BLaER1 (cell line): ENCODE measurements around the gene MED8.
"Not testable (repeated sequence)": the region's sequence is repeated elsewhere in the genome, so short reads cannot be mapped to it uniquely, and the experiment has no call there.

Experiments used
- H3K27ac ChIP-seq: shearing (Covaris generic); formaldehyde crosslinking; 2 replicates; pipeline ENCODE4 v1.8.1; 2022
- H3K27me3 ChIP-seq: shearing (Covaris generic); formaldehyde crosslinking; 2 replicates; pipeline ENCODE4 v1.8.1; 2022
- H3K36me3 ChIP-seq: shearing (Covaris generic); formaldehyde crosslinking; 2 replicates; pipeline ENCODE4 v1.8.1; 2022
- H3K4me1 ChIP-seq: shearing (Covaris generic); formaldehyde crosslinking; 2 replicates; pipeline ENCODE4 v1.8.1; 2022
- H3K4me2 ChIP-seq: shearing (Covaris generic); formaldehyde crosslinking; 2 replicates; pipeline ENCODE4 v1.8.1; 2022
- H3K4me3 ChIP-seq: shearing (Covaris generic); formaldehyde crosslinking; 2 replicates; pipeline ENCODE4 v1.8.1; 2022
- H3K9ac ChIP-seq: shearing (Covaris generic); formaldehyde crosslinking; 2 replicates; pipeline ENCODE4 v1.8.1; 2022
- H3K9me3 ChIP-seq: shearing (Covaris generic); formaldehyde crosslinking; 2 replicates; pipeline ENCODE4 v1.8.1; 2022
- H4K20me1 ChIP-seq: shearing (Covaris generic); formaldehyde crosslinking; 2 replicates; pipeline ENCODE4 v1.8.1; 2022
- Cebpa-rat ChIP-seq: shearing (Covaris generic); IDR thresholded peaks from 2 replicates; pipeline ENCODE4 v1.8.1; 2022

MED8 gene

DNA sequence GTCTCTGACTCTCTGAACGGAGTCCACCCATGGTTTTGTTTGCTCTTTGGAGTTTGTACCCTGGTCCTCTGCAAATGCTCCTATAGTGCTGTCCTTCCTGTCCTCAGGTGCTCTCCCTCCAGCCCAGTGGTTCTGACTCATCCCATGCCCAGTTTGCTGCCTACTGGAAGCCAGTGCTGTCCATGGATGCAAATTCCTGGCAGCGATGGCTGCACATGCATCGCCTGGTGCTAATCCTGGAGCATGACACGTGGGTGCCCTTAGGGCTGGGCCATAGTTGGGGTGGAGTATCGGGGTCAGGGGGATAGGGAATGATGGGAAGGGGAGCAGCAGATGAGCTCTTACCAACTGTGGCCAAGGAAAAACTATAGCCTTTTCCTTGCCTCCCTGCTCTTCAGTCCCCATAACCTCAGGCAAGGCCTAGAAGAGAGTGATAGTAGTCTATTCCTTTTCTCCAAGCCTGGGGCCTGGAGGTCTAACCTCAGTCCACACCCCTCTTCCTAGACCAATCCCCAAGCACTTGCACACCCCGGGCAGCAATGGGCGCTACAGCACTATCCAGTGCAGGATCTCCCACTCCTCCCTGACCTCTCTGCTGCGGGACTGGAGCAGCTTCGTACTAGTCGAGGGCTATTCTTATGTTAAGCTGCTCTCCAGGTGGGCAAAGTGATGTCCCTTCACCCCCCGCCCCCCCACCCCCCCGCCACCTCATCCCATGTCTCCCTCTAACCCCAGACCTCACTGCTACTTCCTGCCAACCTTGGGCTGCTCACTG, 32.6 kb upstream of the MED8 start:
- H3K4me1 ChIP-seq, result no peaks in the 10 kb centered on the region
- peaks cover 98% of the 10 kb centered on the region for H3K36me3 ChIP-seq
- no peak for TF ChIP-seq Cebpa-rat
- H3K27ac ChIP-seq, result no peak overlapping the region
- H3K9me3 ChIP-seq, result no peaks in the 10 kb centered on the region
- H4K20me1 ChIP-seq, result no peaks in the 10 kb centered on the region
- no peak overlapping the region for H3K4me3 ChIP-seq
- H3K4me2 ChIP-seq, result no peak overlapping the region
- no peaks in the 10 kb centered on the region for H3K27me3 ChIP-seq
- H3K9ac ChIP-seq, result no peak overlapping the region

DNA sequence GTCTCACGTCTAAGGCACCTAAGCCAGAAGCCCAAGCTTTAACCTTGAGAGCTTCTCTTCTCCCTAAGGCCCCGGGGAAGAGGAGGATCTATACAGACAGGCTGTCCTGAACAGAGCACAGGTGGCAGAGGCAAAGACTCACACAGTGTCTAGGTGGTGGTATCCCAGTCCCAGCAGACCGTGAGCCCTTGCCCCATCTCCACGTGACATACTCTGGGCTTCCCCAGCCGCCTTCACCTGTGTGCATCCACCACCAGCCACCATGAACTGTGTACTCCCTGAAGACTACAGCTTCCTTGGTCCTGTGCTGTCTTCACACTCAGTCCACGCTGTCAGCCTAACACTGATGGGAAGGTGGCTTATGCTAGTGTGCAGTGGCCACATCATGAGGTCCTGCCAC, 31.8 kb upstream of the MED8 start:
- Histone ChIP-seq H3K4me2 (no peak overlapping the region), H3K4me3 (no peak overlapping the region), H4K20me1 (no peaks in the 10 kb centered on the region), H3K36me3 (peaks cover 98% of the 10 kb centered on the region), H3K27me3 (no peaks in the 10 kb centered on the region), H3K4me1 (no peaks in the 10 kb centered on the region), H3K9ac (no peak overlapping the region), H3K9me3 (no peaks in the 10 kb centered on the region), H3K27ac (no peak overlapping the region)
- TF ChIP-seq Cebpa-rat, result no peak

DNA sequence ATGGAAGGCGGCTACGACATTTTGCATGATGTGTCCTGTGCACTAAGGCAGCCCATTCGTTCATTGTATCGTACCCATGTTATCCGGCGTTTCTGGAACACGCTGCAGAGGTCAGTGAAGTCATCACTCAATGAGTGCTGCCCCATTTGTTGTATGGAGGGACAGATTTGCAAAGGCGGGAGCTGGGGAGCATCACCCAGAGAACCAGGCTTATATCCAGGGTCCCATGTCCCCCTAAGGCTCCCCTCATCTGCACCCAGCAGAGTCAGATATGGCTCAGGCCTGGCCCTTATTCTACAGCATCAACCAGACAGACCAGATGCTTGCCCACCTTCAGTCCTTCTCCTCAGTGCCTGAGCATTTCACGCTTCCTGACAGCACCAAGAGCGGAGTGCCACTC, 31.3 kb upstream of the MED8 start:
- no peak overlapping the region for H3K4me2 ChIP-seq
- H3K27me3 ChIP-seq, result no peaks in the 10 kb centered on the region
- no peaks in the 10 kb centered on the region for H4K20me1 ChIP-seq
- no peaks in the 10 kb centered on the region for H3K4me1 ChIP-seq
- H3K27ac ChIP-seq, result no peak overlapping the region
- no peaks in the 10 kb centered on the region for H3K9me3 ChIP-seq
- H3K9ac ChIP-seq, result no peak overlapping the region
- no peak overlapping the region for H3K4me3 ChIP-seq
- no peak for TF ChIP-seq Cebpa-rat
- H3K36me3 ChIP-seq, result peaks cover 98% of the 10 kb centered on the region

DNA sequence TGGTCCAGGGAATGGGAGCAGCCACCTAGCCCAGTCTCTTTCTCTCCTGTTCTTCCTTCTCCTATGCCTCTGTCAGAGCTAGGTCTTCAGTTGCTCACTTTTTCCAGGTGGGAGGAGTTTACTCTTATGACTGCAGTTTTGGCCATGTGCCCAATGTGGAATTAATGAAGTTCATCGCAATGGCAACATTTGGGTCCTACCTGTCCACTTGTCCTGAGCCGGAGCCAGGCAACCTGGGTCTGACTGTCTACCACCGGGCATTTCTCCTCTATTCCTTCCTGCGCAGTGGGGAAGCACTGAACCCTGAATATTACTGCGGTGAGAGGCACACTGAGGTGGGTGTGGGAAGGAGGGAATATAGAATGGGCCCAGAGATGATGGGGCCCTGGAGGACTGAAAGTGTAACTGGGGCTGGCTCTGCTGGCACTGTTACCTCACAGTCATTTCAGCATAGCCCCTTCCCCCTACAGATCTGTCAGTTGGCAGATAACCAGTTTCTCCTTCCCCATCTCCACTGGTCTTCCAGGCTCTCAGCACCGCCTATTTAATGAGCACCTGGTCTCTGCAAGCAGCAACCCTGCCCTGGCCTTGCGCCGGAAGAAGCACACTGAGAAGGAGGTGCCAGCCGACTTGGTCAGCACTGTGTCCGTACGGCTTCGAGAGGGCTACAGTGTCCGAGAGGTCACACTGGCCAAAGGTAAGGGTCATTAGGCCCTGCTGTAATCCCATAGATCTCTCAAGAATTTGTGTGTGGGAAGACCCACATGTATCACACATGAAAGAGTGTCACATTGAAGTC, 30.2 kb upstream of the MED8 start:
- H3K27me3 ChIP-seq, result no peaks in the 10 kb centered on the region
- no peak overlapping the region for H3K9ac ChIP-seq
- peaks cover 98% of the 10 kb centered on the region for H3K36me3 ChIP-seq
- no peak overlapping the region for H3K4me2 ChIP-seq
- H4K20me1 ChIP-seq, result no peaks in the 10 kb centered on the region
- no peaks in the 10 kb centered on the region for H3K4me1 ChIP-seq
- no peak overlapping the region for H3K27ac ChIP-seq
- H3K9me3 ChIP-seq, result no peaks in the 10 kb centered on the region
- H3K4me3 ChIP-seq, result no peak overlapping the region
- TF ChIP-seq Cebpa-rat, result no peak

DNA sequence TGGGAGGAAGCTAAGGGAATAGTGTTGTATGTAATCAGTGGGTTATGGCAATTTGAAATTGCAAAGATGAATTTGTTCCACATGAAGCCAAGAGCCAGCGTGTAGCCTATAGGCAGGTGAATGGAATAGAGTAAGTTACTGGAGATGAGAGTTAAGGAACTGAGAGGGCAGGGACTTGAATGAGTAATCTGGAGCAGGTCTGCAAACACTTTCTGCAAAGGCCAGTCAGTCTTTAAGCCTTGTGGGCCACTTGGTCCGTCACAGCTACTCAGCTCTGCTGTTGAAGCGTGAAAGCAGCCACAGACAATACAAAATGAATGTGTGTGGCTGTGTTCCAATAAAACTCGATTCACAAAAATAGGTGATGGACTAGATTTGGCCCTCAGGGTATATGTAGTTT, 29.3 kb upstream of the MED8 start:
- no peak for TF ChIP-seq Cebpa-rat
- Histone ChIP-seq H3K9ac (no peak overlapping the region), H3K4me2 (no peak overlapping the region)

DNA sequence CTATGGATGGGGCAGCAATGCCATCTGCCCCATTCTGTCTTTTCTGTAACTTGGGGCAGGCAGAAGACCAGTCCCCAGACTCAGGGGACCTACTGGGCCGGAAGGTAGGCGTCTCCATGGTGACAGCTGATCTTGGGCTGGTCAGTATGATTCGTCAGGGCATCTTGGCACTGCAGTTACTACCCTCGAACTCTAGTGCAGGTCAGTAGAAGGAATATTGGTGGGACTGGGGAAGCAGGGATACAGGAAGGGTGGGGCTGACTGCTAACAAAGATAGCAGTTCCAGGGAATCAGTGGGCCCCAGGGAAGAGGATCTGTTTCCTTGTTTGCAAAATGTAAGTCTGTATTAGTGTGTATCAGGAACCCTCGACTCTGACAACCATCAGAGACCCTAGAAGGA, 26.3 kb upstream of the MED8 start:
- Histone ChIP-seq H3K36me3 (peaks cover 85% of the 10 kb centered on the region), H3K9me3 (no peaks in the 10 kb centered on the region), H4K20me1 (no peaks in the 10 kb centered on the region), H3K4me1 (no peaks in the 10 kb centered on the region), H3K4me2 (no peak overlapping the region), H3K27ac (no peak overlapping the region), H3K9ac (no peak overlapping the region), H3K4me3 (no peak overlapping the region), H3K27me3 (no peaks in the 10 kb centered on the region)
- TF ChIP-seq Cebpa-rat, result no peak

More for the DNA sequence above, 29.3 kb upstream of the MED8 start:
- H4K20me1 ChIP-seq, result no peaks in the 10 kb centered on the region
- no peaks in the 10 kb centered on the region for H3K4me1 ChIP-seq
- no peaks in the 10 kb centered on the region for H3K27me3 ChIP-seq
- H3K36me3 ChIP-seq, result peaks cover 91% of the 10 kb centered on the region
- H3K27ac ChIP-seq, result no peak overlapping the region
- H3K4me3 ChIP-seq, result no peak overlapping the region
- H3K9me3 ChIP-seq, result no peaks in the 10 kb centered on the region

DNA sequence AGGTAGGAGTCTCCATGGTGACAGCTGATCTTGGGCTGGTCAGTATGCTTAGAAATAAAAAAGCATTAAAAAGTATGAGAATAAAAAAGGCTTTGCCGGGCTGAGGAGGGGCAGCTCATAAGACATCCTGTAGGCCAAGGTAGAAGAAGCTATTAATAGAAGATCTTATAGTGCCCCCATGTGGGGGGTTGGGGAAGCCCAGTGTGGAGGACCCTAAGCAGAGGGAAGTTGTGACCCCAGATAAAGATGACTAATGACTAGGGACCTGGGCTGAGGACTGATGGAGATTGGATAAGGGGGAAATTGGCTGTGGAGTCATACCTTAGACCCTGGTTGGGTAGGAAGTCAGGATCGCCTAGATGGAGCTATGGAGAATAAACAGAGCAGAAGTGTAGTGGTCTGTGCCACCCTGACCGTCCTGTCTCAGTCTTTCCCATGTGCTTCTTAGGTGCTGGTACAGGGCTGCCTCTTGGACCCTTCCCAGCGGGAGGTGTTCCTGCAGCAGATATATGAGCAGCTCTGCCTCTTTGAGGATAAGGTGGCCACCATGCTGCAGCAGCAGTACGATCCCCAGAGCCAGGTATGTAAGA, 25.1 kb upstream of the MED8 start:
- Histone ChIP-seq H3K4me3 (no peak overlapping the region), H3K4me1 (no peaks in the 10 kb centered on the region), H3K4me2 (no peak overlapping the region), H3K27me3 (no peaks in the 10 kb centered on the region), H4K20me1 (no peaks in the 10 kb centered on the region), H3K9me3 (no peaks in the 10 kb centered on the region), H3K27ac (no peak overlapping the region), H3K36me3 (peaks cover 85% of the 10 kb centered on the region), H3K9ac (no peak overlapping the region)
- TF ChIP-seq Cebpa-rat, result no peak

DNA sequence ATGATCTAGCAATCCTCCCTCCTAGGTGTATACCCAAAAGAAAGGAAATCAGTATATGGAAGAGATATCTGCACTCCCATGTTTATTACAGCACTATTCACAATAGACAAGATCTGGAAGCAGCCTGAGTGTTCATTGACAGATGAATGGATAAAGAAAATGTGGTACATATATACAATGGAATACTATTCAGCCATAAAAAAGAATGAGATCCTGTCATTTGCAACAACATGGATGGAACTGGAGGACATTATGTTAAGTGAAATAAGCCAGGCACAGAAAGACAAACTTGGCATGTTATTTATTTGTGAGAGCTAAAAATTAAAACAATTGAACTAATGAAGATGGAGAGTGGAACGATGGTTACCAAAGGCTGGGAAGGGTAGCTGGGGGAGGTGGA, 23.8 kb upstream of the MED8 start:
- H3K4me1 ChIP-seq, H3K27me3 ChIP-seq, H3K9ac ChIP-seq, H4K20me1 ChIP-seq, H3K9me3 ChIP-seq, H3K4me2 ChIP-seq, H3K4me3 ChIP-seq, H3K27ac ChIP-seq: not testable (repeated sequence)
- peaks cover 85% of the 10 kb centered on the region for H3K36me3 ChIP-seq

DNA sequence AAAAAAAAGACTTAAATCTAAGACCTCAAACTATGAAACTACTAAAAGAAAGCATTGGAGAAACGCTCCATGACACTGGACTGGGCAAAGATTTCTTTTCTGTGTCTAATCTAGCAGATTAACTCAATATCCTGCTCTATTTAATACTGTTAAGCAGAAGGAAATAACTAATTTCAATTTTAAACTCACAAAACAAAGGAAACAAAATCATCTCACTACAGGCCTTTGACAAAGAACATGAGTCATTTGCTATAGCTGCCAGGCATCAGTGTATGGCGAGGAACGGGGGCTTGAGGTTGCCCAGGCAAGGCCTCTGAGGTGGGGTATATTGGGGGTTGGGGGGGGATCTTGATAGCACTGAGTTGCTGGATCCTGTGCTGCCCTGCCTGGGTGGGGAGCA, 21.0 kb upstream of the MED8 start:
- H3K36me3 ChIP-seq, result peaks cover 83% of the 10 kb centered on the region
- H3K27ac ChIP-seq, result no peak overlapping the region
- no peaks in the 10 kb centered on the region for H3K4me1 ChIP-seq
- H3K9me3 ChIP-seq, result no peaks in the 10 kb centered on the region
- no peak for TF ChIP-seq Cebpa-rat
- H3K4me3 ChIP-seq, result no peak overlapping the region
- H3K27me3 ChIP-seq, result no peaks in the 10 kb centered on the region
- no peak overlapping the region for H3K4me2 ChIP-seq
- H4K20me1 ChIP-seq, result no peaks in the 10 kb centered on the region
- no peak overlapping the region for H3K9ac ChIP-seq

DNA sequence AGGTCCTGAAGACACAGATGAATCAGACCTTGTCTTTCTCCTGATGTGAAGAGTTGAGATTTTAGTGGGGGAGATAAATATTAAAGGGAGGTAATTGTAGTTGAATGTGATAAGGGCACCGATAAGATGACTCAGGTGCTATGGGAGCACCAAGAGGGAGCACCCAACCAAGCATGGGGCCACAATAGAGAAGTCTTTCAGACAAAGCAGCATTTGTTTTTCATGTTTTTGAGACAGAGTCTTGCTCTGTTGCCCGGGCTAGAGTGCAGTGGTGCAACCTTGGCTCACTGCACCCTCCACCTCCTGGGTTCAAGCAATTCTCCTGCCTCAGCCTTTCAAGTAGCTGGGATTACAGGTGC, 16.3 kb upstream of the MED8 start:
- Histone ChIP-seq H3K4me3 (no peak overlapping the region), H3K9me3 (no peaks in the 10 kb centered on the region), H3K4me2 (no peak overlapping the region), H3K9ac (no peak overlapping the region), H3K4me1 (no peaks in the 10 kb centered on the region), H3K27ac (no peak overlapping the region), H4K20me1 (peaks cover 20% of the 10 kb centered on the region), H3K27me3 (no peaks in the 10 kb centered on the region), H3K36me3 (peaks cover 87% of the 10 kb centered on the region)
- TF ChIP-seq Cebpa-rat, result no peak
